Measurements from ENCODE around the gene PTPRG.

Gene PTPRG

DNA sequence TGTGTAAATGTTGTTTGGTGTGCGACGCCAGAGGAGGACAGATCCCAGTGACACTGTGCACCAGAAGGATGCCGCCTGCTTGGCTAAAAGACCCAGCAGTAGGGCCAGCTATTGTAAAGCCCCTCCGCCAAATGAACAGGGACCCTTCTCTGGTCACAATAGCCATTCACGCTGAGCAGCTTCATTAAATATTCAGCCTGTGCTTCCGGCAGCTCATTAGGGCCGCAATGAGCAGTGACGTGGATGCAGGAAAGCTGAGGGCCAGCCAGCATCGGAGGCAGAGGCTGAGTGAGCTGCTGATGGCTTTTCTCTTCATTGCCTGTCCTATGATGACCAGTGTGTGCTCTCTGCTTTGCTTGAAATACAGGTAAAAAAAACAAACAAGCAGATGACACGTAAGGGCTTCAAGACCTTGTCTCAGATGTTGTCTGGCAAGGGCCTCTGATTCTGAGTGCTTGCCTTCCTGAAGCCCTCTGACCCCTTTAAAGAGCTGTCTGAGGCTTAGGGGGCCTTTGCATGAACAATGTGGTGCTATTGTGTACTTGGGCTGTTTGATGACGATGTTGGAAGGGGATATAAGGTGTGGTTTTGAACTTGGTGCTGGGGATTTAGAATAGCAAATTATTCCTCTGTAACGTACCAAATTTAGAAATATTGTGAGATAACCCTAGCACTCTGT is 681.6 kb downstream of the PTPRG start:
- Histone ChIP-seq H3K9ac (no peak overlapping the region), H3K4me3 (IDR thresholded peaks at IDR 0.05; ENCODE audit: insufficient read depth, low read depth, low read length) (no peak overlapping the region), H3K4me1 (ENCODE audit: low read depth, poor library complexity, severe bottlenecking) (peaks cover 4% of the 10 kb centered on the region), H3K27me3 (ENCODE audit: insufficient read depth, low read depth) (no peaks in the 10 kb centered on the region), H2AFZ (ENCODE audit: low read depth) (no peak overlapping the region), H3K36me3 (ENCODE audit: insufficient read depth) (no peaks in the 10 kb centered on the region), H4K20me1 (ENCODE audit: insufficient read depth) (no peaks in the 10 kb centered on the region), H3K4me2 (no peak overlapping the region), H3K27ac (no peak overlapping the region), H3K79me2 (ENCODE audit: insufficient read depth, low read depth) (no peaks in the 10 kb centered on the region)
- TF ChIP-seq, protein P1, sequence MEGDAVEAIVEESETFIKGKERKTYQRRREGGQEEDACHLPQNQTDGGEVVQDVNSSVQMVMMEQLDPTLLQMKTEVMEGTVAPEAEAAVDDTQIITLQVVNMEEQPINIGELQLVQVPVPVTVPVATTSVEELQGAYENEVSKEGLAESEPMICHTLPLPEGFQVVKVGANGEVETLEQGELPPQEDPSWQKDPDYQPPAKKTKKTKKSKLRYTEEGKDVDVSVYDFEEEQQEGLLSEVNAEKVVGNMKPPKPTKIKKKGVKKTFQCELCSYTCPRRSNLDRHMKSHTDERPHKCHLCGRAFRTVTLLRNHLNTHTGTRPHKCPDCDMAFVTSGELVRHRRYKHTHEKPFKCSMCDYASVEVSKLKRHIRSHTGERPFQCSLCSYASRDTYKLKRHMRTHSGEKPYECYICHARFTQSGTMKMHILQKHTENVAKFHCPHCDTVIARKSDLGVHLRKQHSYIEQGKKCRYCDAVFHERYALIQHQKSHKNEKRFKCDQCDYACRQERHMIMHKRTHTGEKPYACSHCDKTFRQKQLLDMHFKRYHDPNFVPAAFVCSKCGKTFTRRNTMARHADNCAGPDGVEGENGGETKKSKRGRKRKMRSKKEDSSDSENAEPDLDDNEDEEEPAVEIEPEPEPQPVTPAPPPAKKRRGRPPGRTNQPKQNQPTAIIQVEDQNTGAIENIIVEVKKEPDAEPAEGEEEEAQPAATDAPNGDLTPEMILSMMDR (conservative IDR thresholded peaks at IDR 0.05; ENCODE audit: low read depth, low read length) = no peak

GRCh38 chr3:62246094-62246493 is 684.7 kb downstream of the PTPRG start:
- Histone ChIP-seq H3K4me2 (no peak overlapping the region), H3K9ac (no peak overlapping the region), H3K4me3 (IDR thresholded peaks at IDR 0.05; ENCODE audit: insufficient read depth, low read depth, low read length) (no peak overlapping the region), H3K79me2 (ENCODE audit: insufficient read depth, low read depth) (no peaks in the 10 kb centered on the region), H2AFZ (ENCODE audit: low read depth) (no peak overlapping the region), H3K4me1 (ENCODE audit: low read depth, poor library complexity, severe bottlenecking) (no peaks in the 10 kb centered on the region), H3K36me3 (ENCODE audit: insufficient read depth) (no peaks in the 10 kb centered on the region), H3K27ac (no peak overlapping the region), H3K27me3 (ENCODE audit: insufficient read depth, low read depth) (no peaks in the 10 kb centered on the region), H4K20me1 (ENCODE audit: insufficient read depth) (no peaks in the 10 kb centered on the region)
- TF ChIP-seq, protein P1 (conservative IDR thresholded peaks at IDR 0.05; ENCODE audit: low read depth, low read length) = no peak

DNA sequence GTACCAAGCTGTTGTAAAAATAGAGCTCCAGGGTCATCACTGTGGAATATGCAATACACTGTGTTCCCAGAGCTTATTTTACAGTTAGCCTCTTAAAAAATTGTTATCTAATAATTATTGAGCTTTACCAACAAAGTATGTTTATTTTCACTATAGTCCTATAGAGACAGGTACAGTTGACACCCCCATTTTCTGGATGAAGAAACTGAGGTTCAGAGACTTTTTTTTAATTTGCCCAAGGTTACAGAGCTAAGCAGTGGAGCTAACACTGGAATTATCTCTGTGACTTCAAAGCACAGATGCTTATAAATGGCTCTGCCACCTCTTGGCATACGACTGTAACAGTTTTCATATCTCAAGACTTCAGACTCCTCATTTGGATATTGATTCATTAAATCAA is 685.6 kb downstream of the PTPRG start:
- TF ChIP-seq, protein P1 (conservative IDR thresholded peaks at IDR 0.05; ENCODE audit: low read depth, low read length) = no peak
- Histone ChIP-seq H3K4me2 (no peak overlapping the region), H3K27ac (no peak overlapping the region), H3K27me3 (ENCODE audit: insufficient read depth, low read depth) (no peaks in the 10 kb centered on the region), H3K4me1 (ENCODE audit: low read depth, poor library complexity, severe bottlenecking) (no peaks in the 10 kb centered on the region), H3K9ac (no peak overlapping the region), H3K79me2 (ENCODE audit: insufficient read depth, low read depth) (no peaks in the 10 kb centered on the region), H3K4me3 (IDR thresholded peaks at IDR 0.05; ENCODE audit: insufficient read depth, low read depth, low read length) (no peak overlapping the region), H4K20me1 (ENCODE audit: insufficient read depth) (no peaks in the 10 kb centered on the region), H2AFZ (ENCODE audit: low read depth) (no peak overlapping the region), H3K36me3 (ENCODE audit: insufficient read depth) (no peaks in the 10 kb centered on the region)

GRCh38 chr3:62248734-62249483 is 687.5 kb downstream of the PTPRG start:
- no peaks in the 10 kb centered on the region for H3K36me3 ChIP-seq (ENCODE audit: insufficient read depth)
- no peak overlapping the region for H3K4me3 ChIP-seq (IDR thresholded peaks at IDR 0.05; ENCODE audit: insufficient read depth, low read depth, low read length)
- H3K27me3 ChIP-seq (ENCODE audit: insufficient read depth, low read depth) = no peaks in the 10 kb centered on the region
- H3K79me2 ChIP-seq (ENCODE audit: insufficient read depth, low read depth) = no peaks in the 10 kb centered on the region
- H4K20me1 ChIP-seq (ENCODE audit: insufficient read depth) = no peaks in the 10 kb centered on the region
- H3K9ac ChIP-seq = no peak overlapping the region
- no peak overlapping the region for H2AFZ ChIP-seq (ENCODE audit: low read depth)
- TF ChIP-seq, protein P1 (conservative IDR thresholded peaks at IDR 0.05; ENCODE audit: low read depth, low read length) = no peak
- H3K27ac ChIP-seq = no peak overlapping the region
- no peak overlapping the region for H3K4me2 ChIP-seq
- H3K4me1 ChIP-seq (ENCODE audit: low read depth, poor library complexity, severe bottlenecking) = no peaks in the 10 kb centered on the region
